OCI-LY3 (cell line): ENCODE data around the gene UCN3.

ENCODE experiments used
- EZH2phosphoT487 ChIP-seq: fragments of 200-600 bp; shearing (Covaris generic); IDR thresholded peaks from 2 replicates; pipeline ENCODE4 v1.6.1; 2018; ENCODE audit warnings: antibody characterized with exemption, mixed run types, low read depth
- TF ChIP-seq, protein P1 (sequence below): fragments of 200-600, 300-600 bp; sonication (generic); IDR thresholded peaks from 2 replicates; pipeline ENCODE4 v1.5.1; 2014; ENCODE audit warnings: antibody characterized with exemption, low read length, low read depth

DNA sequence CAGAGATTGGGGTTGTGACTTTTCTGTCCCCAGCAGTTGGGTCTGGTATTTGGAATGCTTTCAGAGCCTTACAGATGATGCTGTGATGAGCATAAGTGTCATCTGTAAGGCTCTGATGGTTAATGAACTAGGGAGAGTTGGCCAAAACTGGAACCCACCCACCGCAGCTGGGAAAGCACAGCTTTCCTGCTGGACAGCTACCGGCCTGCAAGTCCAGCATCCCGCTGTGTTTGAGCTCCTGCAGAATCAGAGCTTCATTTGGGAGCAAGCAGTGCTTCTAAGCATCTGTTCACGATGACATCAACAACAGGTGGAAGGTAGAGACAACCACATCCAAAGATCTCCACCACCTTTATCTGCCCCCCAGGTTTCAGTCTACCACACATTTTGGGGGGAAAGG, 11.7 kb downstream of the UCN3 start:
- TF ChIP-seq, protein P1, sequence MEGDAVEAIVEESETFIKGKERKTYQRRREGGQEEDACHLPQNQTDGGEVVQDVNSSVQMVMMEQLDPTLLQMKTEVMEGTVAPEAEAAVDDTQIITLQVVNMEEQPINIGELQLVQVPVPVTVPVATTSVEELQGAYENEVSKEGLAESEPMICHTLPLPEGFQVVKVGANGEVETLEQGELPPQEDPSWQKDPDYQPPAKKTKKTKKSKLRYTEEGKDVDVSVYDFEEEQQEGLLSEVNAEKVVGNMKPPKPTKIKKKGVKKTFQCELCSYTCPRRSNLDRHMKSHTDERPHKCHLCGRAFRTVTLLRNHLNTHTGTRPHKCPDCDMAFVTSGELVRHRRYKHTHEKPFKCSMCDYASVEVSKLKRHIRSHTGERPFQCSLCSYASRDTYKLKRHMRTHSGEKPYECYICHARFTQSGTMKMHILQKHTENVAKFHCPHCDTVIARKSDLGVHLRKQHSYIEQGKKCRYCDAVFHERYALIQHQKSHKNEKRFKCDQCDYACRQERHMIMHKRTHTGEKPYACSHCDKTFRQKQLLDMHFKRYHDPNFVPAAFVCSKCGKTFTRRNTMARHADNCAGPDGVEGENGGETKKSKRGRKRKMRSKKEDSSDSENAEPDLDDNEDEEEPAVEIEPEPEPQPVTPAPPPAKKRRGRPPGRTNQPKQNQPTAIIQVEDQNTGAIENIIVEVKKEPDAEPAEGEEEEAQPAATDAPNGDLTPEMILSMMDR = no peak
- no peak for TF ChIP-seq EZH2phosphoT487
